Spleen (tissue), 11 donors: ENCODE results near the gene HRG. TPM values are rescaled to one million over a fixed set of nuclear protein-coding genes. Genes with fewer than 3 reads are reported as not detected.
"Not testable (repeated sequence)": the region's sequence is repeated elsewhere in the genome, so short reads cannot be mapped to it uniquely, and the experiment has no call there.

Experiments
- DNase-seq: peaks from one replicate; pipeline ENCODE4 v3.0.0-alpha.2; 2020
- H3K27ac ChIP-seq, 8 donors: fragments of 200-600 bp; sonication (generic) in 7 of 8; 1 replicate in 4 of 8; 2 replicates in 4 of 8; pipeline versions ENCODE4 v1.5.0 to v1.8.0; 2016 to 2021; ENCODE audit warnings: inconsistent platforms in 4 of 8, mild to moderate bottlenecking in 4 of 8, moderate library complexity in 1 of 8
- H3K27me3 ChIP-seq, 7 donors: fragments of 200-600 bp; sonication (generic) in 6 of 7; replicated peaks in 1 of 7; 1 replicate in 4 of 7; 2 replicates in 3 of 7; pipeline versions ENCODE4 v1.5.0 to v1.8.0; 2016 to 2021; ENCODE audit warnings: inconsistent platforms in 3 of 7, mild to moderate bottlenecking in 1 of 7
- H3K36me3 ChIP-seq, 6 donors: fragments of 200-600 bp; sonication (generic) in 5 of 6; 1 replicate in 4 of 6; 2 replicates in 2 of 6; pipeline versions ENCODE4 v1.5.0 to v1.8.0; 2016 to 2021; ENCODE audit warnings: inconsistent platforms in 2 of 6
- H3K4me1 ChIP-seq, 6 donors: fragments of 200-600 bp; sonication (generic) in 5 of 6; 1 replicate in 3 of 6; 2 replicates in 3 of 6; pipeline versions ENCODE4 v1.5.0 to v1.8.0; 2016 to 2021; ENCODE audit warnings: inconsistent platforms in 3 of 6
- H3K4me3 ChIP-seq, 8 donors: fragments of 200-600 bp; sonication (generic) in 7 of 8; 1 replicate in 4 of 8; 2 replicates in 4 of 8; pipeline versions ENCODE4 v1.5.0 to v1.8.0; 2016 to 2021; ENCODE audit warnings: inconsistent platforms in 4 of 8, mild to moderate bottlenecking in 4 of 8, moderate library complexity in 2 of 8
- H3K9me3 ChIP-seq, 8 donors: fragments of 200-600 bp; sonication (generic) in 7 of 8; 1 replicate in 4 of 8; 2 replicates in 4 of 8; pipeline versions ENCODE4 v1.5.0 to v1.8.0; 2016 to 2021; ENCODE audit warnings: inconsistent platforms in 4 of 8
- POLR2A ChIP-seq, 3 donors: fragments of 450-650 bp; IDR thresholded peaks; one replicate each; pipeline ENCODE4 v1.5.1; 2017; ENCODE audit warnings: antibody characterized with exemption in 3 of 3, mild to moderate bottlenecking in 1 of 3
- POLR2AphosphoS5 ChIP-seq, 3 donors: sonication (generic); formaldehyde crosslinking; IDR thresholded peaks; one replicate each; pipeline ENCODE4 v1.5.1; 2017; ENCODE audit warnings: antibody characterized with exemption in 3 of 3
- WGBS, 5 donors: extraction: QIAGEN DNeasy Blood & Tissue Kit in 3 of 5; methylation state at CpG; one replicate each; pipeline versions ENCODE4 v1.1.5 to v1.1.7; 2013 to 2018; 5-methylcytosine and 5-hydroxymethylcytosine counted together
- intact Hi-C: fragments of 100-400 bp; cut with DNase I; formaldehyde crosslinking; loops from one replicate; pipeline ENCODE4 v1.15.0; 2023; ENCODE audit warnings: low total_unique reads
- polyA plus RNA-seq, 3 donors: library from polyadenylated mRNA; stranded (reverse); fragments of 200-250 nt; gene quantifications; one replicate each; pipeline ENCODE4 v1.2.1, GENCODE V29; 2013
- total RNA-seq, 7 donors: library from RNA; depleted of rRNA in 3 of 7; stranded (reverse); fragments of >200 nt in 3 of 7; fragmentation: NEBNext Ultra II Directional in 4 of 7; extraction: Animal tissue kit (Norgen Biotek cat#: 25700) in 4 of 7; gene quantifications; one replicate each; pipeline versions ENCODE4 v1.1.0 to v1.2.1, GENCODE V29; 2016 to 2021
- TF ChIP-seq, protein P1 (sequence below), 11 experiments: fragments of 200-600 bp in 7 of 11; fragments of 450-650 bp in 4 of 11; sonication (generic) in 4 of 11; IDR thresholded peaks in 8 of 11; conservative IDR thresholded peaks in 3 of 11; 1 replicate in 7 of 11; 2 replicates in 4 of 11; pipeline versions ENCODE4 v1.4.0 to v1.8.0; 2016 to 2021; ENCODE audit warnings: antibody characterized with exemption in 11 of 11, inconsistent platforms in 4 of 11, mild to moderate bottlenecking in 1 of 11
- donor health status: healthy with polysubstance abuse.
- donor health status: DM: no; HTN: no; CAD: no; lungs with moderate emphysema.
- donor health status: DM: no; HTN: no; CAD: no.
- donor health status: Bipolar disorder and iron deficiency.
- donor health status: healthy.
- donor health status: DM: no; HTN: no; CAD: no.
- donor health status: DM: yes; HTN: yes; CAD: no.

The HRG gene
- total and polyA plus RNA-seq, 10 donors = not detected

DNA sequence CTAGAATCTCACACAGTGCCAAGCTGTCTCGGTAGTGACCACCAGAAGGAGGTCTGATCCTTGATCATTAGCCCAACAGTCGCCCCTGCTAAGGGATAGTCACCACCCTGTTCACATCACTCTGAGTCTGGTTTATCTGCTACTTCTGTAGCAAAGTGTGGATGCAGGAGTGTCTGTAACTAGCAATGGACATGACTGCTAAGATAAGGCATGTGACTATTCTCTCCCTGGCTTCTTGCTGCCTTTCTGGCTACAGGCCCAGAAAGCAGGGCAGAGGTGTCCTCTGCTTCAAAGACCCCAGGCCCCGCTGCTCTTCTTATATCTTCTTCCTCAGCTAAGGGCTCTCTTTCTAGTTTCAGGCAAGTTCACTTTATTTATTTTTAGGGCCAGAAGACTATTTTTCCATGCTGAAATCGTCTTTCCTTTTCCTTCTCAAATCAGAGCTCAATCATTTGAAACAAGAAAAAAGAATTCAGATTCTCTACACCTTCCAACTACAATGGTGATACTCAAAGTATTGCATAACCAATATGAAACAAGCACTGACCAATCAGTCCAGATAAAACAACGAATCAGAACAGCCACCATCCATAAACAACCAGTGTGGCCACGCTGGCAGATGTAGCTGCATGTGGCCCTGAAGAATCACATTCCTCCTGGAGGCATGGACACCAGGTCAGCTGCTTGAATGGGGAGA is 43.3 kb downstream of the HRG start:
- Histone ChIP-seq H3K27me3 (peaks cover 0 to 16% (median 0%) of the 10 kb centered on the region in 7 donors), H3K27ac (no peak overlapping the region), H3K4me1 (no peaks in the 10 kb centered on the region), H3K4me3 (no peak overlapping the region), H3K36me3 (no peaks in the 10 kb centered on the region), H3K9me3 (no peaks in the 10 kb centered on the region)
- TF ChIP-seq POLR2A (IDR thresholded peaks at IDR 0.05) = no peak
- TF ChIP-seq, protein P1, sequence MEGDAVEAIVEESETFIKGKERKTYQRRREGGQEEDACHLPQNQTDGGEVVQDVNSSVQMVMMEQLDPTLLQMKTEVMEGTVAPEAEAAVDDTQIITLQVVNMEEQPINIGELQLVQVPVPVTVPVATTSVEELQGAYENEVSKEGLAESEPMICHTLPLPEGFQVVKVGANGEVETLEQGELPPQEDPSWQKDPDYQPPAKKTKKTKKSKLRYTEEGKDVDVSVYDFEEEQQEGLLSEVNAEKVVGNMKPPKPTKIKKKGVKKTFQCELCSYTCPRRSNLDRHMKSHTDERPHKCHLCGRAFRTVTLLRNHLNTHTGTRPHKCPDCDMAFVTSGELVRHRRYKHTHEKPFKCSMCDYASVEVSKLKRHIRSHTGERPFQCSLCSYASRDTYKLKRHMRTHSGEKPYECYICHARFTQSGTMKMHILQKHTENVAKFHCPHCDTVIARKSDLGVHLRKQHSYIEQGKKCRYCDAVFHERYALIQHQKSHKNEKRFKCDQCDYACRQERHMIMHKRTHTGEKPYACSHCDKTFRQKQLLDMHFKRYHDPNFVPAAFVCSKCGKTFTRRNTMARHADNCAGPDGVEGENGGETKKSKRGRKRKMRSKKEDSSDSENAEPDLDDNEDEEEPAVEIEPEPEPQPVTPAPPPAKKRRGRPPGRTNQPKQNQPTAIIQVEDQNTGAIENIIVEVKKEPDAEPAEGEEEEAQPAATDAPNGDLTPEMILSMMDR (IDR thresholded peaks at IDR 0.05 in 8 of 11, conservative IDR thresholded peaks at IDR 0.05 in 3 of 11) = no peak
- intact Hi-C loops = no loop called here
- no peak for DNase-seq
- WGBS, 5 donors = 65 to 82% (median 76%) methylated on average over 6 of the region's 6 CpGs

DNA sequence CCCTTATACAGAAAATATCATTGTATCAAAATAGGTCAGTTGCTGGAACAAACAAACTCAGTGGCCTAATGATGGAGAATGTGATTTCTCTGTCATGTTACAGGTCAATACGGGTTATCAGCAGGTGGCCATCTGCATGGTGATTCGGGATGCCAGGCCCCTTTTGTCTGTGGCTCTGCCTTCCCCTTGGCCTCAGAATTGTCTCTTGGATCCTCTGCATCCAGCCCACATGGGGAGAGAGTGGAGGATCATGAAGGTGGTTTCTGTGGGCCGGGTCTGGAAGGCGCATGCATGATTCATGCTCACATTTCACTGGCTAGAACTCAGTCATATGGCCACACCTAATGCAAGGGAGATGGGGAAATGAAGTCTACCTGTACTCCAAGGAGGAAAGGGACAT is 44.9 kb downstream of the HRG start:
- H3K4me3 ChIP-seq, DNase-seq, intact Hi-C loops, H3K36me3 ChIP-seq, H3K9me3 ChIP-seq, H3K27ac ChIP-seq, H3K4me1 ChIP-seq: not testable (repeated sequence)
- peaks cover 0 to 16% (median 0%) of the 10 kb centered on the region in 7 donors for H3K27me3 ChIP-seq
- WGBS, 5 donors = 82 to 87% (median 84%) methylated on average over 4 of the region's 4 CpGs

DNA sequence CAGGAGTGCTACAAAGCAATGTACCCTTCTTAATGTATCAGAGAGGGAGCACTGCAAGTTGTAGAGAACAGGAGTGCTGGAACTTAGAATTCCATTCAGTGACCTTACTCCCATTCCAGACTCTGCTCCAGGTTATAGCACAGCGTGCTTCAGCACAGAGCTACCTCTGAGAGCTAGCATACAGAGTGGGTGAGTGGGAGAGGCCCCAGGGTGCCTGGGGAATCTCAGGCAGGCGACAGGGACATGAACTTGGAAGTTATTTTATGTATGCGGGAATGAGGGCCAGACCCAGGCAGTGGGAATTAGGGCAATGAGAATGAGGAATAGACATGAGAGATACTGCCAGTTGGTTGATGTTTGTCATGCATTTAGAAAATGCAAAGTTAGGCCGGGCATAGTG is 47.7 kb downstream of the HRG start:
- 63 to 85% (median 78%) methylated on average over 4 of the region's 4 CpGs for WGBS, 5 donors
- TF ChIP-seq POLR2A (IDR thresholded peaks at IDR 0.05) (no peak), POLR2AphosphoS5 (IDR thresholded peaks at IDR 0.05) (no peak)
- TF ChIP-seq, protein P1 (IDR thresholded peaks at IDR 0.05 in 8 of 11, conservative IDR thresholded peaks at IDR 0.05 in 3 of 11) = no peak
- DNase-seq = no peak

DNA sequence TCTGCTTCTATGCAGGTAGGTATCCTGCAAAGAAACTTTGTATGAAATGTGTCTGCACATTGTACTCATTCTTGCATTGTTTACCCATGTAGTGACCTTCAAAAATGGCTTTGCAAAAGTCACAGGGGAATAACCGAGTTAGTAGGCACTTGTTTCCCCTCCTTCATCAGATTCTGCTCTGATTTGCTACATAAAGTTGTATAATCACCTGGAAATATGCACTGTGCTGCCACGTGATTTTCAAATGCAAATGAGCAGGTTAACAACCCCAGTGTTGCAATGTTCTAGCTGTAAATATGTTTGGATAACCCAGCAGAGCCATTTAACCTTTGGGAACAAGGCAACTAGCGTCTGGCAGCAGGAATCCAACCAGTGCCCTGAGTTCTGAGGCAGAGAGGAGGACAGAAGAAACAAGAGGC is 51.2 kb downstream of the HRG start, which contains the start of gene KNG1:
Gene KNG1 (plus strand): TSS at position 321 of the 419 bp plus-strand sequence. CDS start 184 bp downstream, outside the sequence.
- intact Hi-C loops = no loop called here
- TF ChIP-seq POLR2AphosphoS5 (IDR thresholded peaks at IDR 0.05) (no peak), POLR2A (IDR thresholded peaks at IDR 0.05) (no peak)
- TF ChIP-seq, protein P1 (IDR thresholded peaks at IDR 0.05 in 8 of 11, conservative IDR thresholded peaks at IDR 0.05 in 3 of 11) = no peak
- WGBS, 5 donors = 58 to 73% (median 65%) methylated on average over 3 of the region's 3 CpGs

More for the DNA sequence above, 47.7 kb downstream of the HRG start:
- Histone ChIP-seq H3K27me3 (no peaks in the 10 kb centered on the region), H3K4me3 (no peak overlapping the region), H3K36me3 (no peaks in the 10 kb centered on the region), H3K9me3 (no peaks in the 10 kb centered on the region), H3K27ac (no peak overlapping the region), H3K4me1 (no peaks in the 10 kb centered on the region)
- intact Hi-C loops = no loop called here

More for the DNA sequence above, 51.2 kb downstream of the HRG start, which contains the start of gene KNG1:
- DNase-seq = no peak
- H3K9me3 ChIP-seq = no peaks in the 10 kb centered on the region
- H3K4me1 ChIP-seq = no peaks in the 10 kb centered on the region
- H3K27ac ChIP-seq = no peak within 1 kb of the TSS
- H3K27me3 ChIP-seq = no peaks in the 10 kb centered on the region
- no peak within 1 kb of the TSS for H3K4me3 ChIP-seq
- no peaks in the 10 kb centered on the region for H3K36me3 ChIP-seq
